Activated T-helper 1 cell treated with anti-CD3 and anti-CD28 coated beads, Interleukin-2, amount 50 U/mL, for 16 hours (primary cell): ENCODE data around the gene HECTD4.

Source experiments
- DNase-seq, 2 donors: peaks; one replicate each; pipeline ENCODE4 v3.0.0-alpha.2; 2020; ENCODE audit warnings: low read depth in 1 of 2, low spot score in 1 of 2

HECTD4 gene

DNA sequence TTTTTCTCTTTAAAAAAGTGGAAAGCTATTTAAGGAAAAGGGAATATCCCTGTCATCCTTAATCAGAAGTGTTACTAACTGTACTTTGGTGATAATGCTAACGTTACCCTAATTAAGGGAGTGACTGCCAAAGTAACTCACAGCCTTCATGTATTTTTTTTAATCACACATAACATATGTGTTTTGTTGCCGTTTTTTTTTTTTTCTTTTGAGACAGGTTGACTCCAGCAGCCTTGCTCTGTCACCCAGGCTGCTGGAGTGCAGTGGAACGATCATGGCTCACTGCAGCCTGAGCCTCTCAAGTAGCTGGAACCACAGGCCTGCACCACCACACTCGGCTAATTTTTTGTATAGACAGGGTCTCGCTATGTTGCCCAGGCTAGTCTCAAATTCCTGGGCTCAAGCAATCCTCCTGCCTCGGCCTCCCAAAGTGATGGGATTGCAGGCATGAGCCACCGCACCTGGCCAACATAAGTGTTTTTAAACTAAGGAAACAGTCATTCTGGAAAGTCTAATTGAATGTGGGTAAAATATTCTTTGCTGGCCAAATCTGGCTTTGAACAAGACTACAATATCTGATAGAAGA, 56.5 kb downstream of the HECTD4 start:
- no peak for DNase-seq

DNA sequence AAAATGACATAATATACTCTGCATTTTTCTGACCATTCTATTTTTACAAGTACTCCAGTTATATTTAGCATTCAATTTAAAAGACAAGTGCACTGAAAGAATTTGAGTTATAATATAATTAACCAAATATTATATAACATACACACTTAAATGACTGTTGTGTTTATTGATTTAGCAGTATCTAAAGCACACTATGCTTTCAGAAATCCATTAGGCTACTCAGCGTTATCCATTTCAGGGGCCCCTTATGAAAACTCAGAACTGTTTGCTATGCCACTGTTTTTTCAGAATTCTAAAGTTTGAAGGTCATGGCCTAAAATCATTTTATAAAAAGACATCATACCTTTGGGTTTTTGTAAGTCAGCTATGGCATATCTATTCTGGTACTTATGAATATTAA, 57.1 kb downstream of the HECTD4 start:
- no peak for DNase-seq

- DNase-seq = no peak
Observed at GRCh38 chr12:112322882-112323547, 59.2 kb downstream of the HECTD4 start.

GRCh38 chr12:112322441-112322840, 59.8 kb downstream of the HECTD4 start:
- DNase-seq = no peak

- DNase-seq = no peak
Observed at GRCh38 chr12:112321245-112321644, 61.0 kb downstream of the HECTD4 start.

- DNase-seq = no peak
Observed at GRCh38 chr12:112319395-112319794, 62.8 kb downstream of the HECTD4 start.

GRCh38 chr12:112317481-112317880, 64.8 kb downstream of the HECTD4 start:
- DNase-seq = no peak

DNA sequence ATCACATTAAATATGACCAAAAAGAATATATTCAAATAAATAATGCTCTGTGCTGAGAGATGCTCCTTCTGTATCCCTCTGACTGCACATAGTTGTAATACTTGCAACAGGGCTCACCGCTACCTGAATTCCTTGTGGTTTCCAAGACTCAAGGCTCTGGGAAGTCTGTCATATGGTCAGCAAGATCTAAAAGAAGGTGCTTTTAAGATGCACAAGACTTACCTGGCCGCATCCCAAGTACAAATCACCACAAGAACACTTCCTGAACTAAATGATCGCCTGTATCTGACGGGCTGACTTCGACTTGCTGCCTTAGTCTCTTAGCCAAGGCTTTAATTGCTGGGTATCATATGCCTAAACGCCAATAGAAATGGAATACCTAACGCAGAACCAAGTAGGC, 67.2 kb downstream of the HECTD4 start:
- no peak for DNase-seq

DNA sequence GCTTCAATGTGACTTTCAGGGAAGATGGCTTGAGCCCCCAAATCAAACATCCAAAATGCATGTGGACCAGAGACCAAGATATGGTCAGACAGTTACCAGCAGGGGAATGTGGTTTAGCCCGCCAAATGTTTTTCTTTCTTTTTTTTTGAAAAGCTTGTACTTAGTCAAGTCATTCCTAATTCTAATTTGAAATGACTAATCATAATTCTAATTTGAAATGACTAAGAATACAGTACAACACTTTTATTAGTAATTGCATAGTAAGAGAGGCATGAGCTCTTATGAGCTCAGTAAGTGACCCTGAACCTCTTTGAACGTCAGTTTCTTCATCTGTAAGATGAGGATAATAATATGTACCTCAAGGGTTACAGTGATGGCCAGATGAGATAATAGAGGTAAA, 72.4 kb downstream of the HECTD4 start:
- DNase-seq = no peak

GRCh38 chr12:112308652-112309051, 73.6 kb downstream of the HECTD4 start:
- DNase-seq = no peak

GRCh38 chr12:112308161-112308560, 74.1 kb downstream of the HECTD4 start:
- DNase-seq = no peak

DNA sequence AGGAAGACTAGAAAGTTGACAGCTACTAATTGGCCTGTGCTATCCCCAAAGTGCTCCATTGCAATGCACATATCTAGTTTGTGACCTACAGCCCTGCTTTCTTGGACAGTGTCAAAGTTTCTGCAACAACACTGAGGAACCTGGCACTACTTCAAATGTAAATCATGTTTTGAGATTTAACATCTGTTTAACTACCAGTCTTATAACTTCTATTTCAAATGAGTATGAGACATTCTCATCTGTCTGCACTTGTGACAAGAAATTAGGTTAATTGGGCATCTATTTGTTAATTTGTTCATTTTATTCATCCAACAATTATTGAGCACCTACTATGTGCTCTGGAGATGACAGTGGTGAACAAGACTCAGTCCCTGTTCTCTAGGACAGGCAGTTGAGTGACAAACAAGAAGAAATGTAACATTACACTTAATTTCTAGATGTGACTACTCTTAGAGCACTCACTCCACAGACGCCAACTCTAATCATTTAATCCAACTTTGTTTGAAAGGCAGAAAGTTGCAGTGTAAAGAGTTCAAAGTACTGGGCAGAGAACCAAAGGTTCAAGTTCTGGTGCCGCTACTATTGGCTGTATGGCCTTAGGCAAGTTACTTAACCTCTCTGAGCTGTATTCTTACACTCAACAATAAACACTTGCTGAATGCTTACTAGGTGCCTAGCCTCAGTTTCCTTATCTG, 74.8 kb downstream of the HECTD4 start:
- DNase-seq = no peak

DNA sequence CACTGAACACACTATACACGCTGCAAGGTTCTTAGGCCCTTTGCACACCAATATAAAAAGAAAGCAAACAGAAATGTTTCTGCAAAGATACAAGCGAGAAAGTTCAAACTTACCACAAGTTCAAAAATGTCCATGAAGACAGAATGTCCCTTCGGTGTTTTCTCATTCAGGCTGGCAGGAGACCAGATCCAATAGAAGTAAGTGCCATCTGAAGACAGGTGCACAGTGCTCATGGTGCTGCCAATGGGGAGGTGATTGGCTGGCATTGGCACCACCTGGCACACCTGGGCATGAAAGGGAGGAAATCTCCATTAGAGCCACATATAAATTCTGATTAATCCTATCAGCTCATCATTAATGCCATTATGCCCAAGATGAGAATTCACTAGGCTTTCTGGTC, 76.3 kb downstream of the HECTD4 start:
- DNase-seq = no peak

GRCh38 chr12:112304436-112304835, 77.8 kb downstream of the HECTD4 start:
- DNase-seq = no peak

- DNase-seq = no peak
Observed at GRCh38 chr12:112303799-112304198, 78.4 kb downstream of the HECTD4 start.

DNA sequence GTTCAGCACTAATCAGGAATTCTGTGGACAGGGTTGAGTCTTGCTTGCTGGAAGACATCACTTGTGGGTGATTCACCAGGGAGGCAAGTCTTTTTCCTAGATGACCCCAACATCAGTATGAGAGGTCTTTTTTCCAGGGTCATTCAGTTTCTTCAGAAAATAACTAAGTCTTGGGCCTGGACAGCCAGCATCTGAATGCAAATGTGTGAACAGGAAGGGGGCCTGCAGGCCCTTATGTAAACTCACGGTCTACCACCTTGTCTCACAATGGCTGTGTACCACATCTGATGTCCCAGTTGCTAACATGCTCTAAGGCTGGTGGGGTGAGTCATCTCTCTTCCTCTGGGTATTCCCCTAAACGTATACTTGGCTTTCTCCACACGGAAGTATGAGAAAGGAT, 79.2 kb downstream of the HECTD4 start:
- peak; percentile 4 to 17 for DNase-seq

GRCh38 chr12:112299704-112300103, 82.5 kb downstream of the HECTD4 start:
- DNase-seq = no peak

- no peak for DNase-seq
Observed at GRCh38 chr12:112297188-112297587, 85.0 kb downstream of the HECTD4 start.

- no peak for DNase-seq
Observed at GRCh38 chr12:112296183-112296582, 86.0 kb downstream of the HECTD4 start.

DNA sequence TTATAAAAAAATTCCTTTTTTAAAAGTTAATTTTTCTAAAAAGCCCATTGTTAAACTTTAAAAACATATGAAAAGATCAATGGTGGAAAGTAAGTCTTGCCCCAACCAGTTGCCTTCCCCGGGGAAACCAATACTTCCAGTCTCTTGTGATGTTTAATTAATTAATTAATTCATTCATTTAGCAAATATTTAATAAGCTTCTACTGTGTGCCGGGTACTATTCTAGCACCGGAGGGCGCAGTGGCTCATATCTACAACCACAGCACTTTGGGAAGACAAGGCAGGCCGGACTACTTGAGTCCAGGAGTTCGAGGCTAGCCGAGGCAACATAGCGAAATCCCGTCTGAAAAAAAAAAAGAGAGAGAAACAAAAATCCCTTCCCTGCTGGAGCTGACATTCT, 87.4 kb downstream of the HECTD4 start:
- DNase-seq = no peak

- DNase-seq = no peak
Observed at GRCh38 chr12:112288638-112289037, 93.6 kb downstream of the HECTD4 start.

DNA sequence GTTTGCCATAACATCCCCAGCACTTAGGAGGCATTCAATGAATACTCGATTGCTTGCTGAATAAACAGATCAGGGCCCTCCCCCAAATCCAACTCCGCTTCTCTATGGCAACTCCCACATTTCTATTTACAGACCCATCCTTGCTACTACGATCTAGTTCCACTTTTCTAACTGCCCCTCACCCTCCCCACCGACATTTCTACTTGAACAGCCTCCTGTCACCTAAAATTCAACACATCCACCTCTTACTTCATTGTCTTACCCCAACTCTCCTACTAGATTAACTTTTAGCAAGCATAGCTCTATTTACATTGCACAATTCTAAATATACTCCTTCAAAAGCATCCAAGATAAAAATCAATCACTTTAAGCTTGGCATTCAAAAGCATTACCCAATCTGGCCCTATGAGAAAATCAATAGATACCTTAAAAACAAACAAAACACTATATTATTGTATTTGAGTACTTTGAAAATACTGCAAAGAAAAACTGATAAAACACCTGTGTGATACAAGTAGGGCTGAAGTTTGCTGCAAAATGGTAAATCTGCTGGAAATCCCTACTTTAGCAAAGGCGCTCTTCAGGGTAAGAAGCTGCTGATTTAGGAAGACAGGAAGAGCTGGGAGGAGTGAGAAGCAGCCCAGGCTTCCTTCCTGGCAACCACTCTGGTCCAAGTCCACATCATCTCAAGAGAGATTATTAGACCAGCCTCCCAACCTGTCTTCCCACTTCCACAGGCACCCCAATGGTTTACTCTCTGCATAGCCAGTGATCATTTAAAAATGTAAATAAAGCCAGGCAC, 96.4 kb downstream of the HECTD4 start:
- DNase-seq = no peak
